Common myeloid progenitor, CD34-positive (primary cell): ENCODE results near the gene IFT122.

ENCODE experiments used
- CTCF ChIA-PET: fragments of 350-600 bp; sonication (Branson Sonifier 250); formaldehyde crosslinking; loops from one replicate; lab custom pipeline; 2021; ENCODE audit warnings: antibody characterized with exemption; lab: Charles Lee
- POLR2A ChIA-PET: fragments of 350-600 bp; sonication (Branson Sonifier 250); formaldehyde crosslinking; loops from one replicate; lab custom pipeline; 2021; ENCODE audit warnings: antibody characterized with exemption; lab: Charles Lee
- DNase-seq, 3 donors: peaks; one replicate each; pipeline versions ENCODE4 v3.0.0 to v3.0.0-alpha.2; 2013
- H3K27ac ChIP-seq, 2 experiments: 1 replicate in 1 of 2; 2 replicates in 1 of 2; pipeline ENCODE4 v1.7.0; 2013; ENCODE audit warnings: inconsistent platforms in 2 of 2, low read length in 2 of 2, mild to moderate bottlenecking in 2 of 2, low read depth in 1 of 2, moderate library complexity in 1 of 2; ENCODE audit not compliant: severe bottlenecking in 2 of 2, insufficient read depth in 1 of 2, poor library complexity in 1 of 2
- H3K27me3 ChIP-seq, 5 experiments: replicated peaks in 2 of 5; 1 replicate in 3 of 5; 2 replicates in 2 of 5; pipeline versions ENCODE4 v1.6.1 to v1.7.0; 2013; ENCODE audit warnings: low read length in 4 of 5, mild to moderate bottlenecking in 2 of 5, moderate library complexity in 2 of 5, inconsistent platforms in 1 of 5; ENCODE audit not compliant: insufficient read depth in 5 of 5, control insufficient read depth in 4 of 5
- H3K36me3 ChIP-seq, 4 experiments: 1 replicate in 2 of 4; 2 replicates in 2 of 4; pipeline versions ENCODE4 v1.6.1 to v1.7.0; 2013; ENCODE audit warnings: low read length in 3 of 4, control low read depth in 1 of 4, mild to moderate bottlenecking in 1 of 4; ENCODE audit not compliant: control insufficient read depth in 4 of 4, insufficient read depth in 4 of 4
- H3K4me1 ChIP-seq, 4 experiments: 1 replicate in 3 of 4; 2 replicates in 1 of 4; pipeline versions ENCODE4 v1.6.1 to v1.7.1; 2013; ENCODE audit warnings: low read length in 3 of 4, mild to moderate bottlenecking in 3 of 4, control low read depth in 1 of 4, inconsistent platforms in 1 of 4, moderate library complexity in 1 of 4; ENCODE audit not compliant: control insufficient read depth in 4 of 4, insufficient read depth in 4 of 4; ENCODE audit errors: control extremely low read depth in 1 of 4
- H3K4me3 ChIP-seq, 7 experiments: 1 replicate in 4 of 7; 2 replicates in 3 of 7; pipeline versions ENCODE4 v1.5.1 to v1.7.0; 2013; ENCODE audit warnings: mild to moderate bottlenecking in 7 of 7, low read length in 6 of 7, moderate library complexity in 6 of 7, inconsistent platforms in 2 of 7, low read depth in 2 of 7, control low read depth in 1 of 7; ENCODE audit not compliant: insufficient read depth in 4 of 7, control insufficient read depth in 1 of 7; ENCODE audit errors: extremely low read depth in 1 of 7
- H3K9me3 ChIP-seq, 5 experiments: 1 replicate in 4 of 5; 2 replicates in 1 of 5; pipeline versions ENCODE4 v1.6.1 to v1.7.1; 2013; ENCODE audit warnings: low read length in 4 of 5, mild to moderate bottlenecking in 2 of 5, inconsistent platforms in 1 of 5, low read depth in 1 of 5, moderate library complexity in 1 of 5; ENCODE audit not compliant: control insufficient read depth in 4 of 5, insufficient read depth in 2 of 5; ENCODE audit errors: control extremely low read depth in 1 of 5
- WGBS: methylation state at CpG from one replicate; pipeline ENCODE4 v1.1.5; 2013; ENCODE audit not compliant: insufficient coverage; 5-methylcytosine and 5-hydroxymethylcytosine counted together

Gene IFT122

GRCh38 chr3:129536374-129536667 is 96.3 kb downstream of the IFT122 start:
- H3K36me3 ChIP-seq, result no peaks in the 10 kb centered on the region

DNA sequence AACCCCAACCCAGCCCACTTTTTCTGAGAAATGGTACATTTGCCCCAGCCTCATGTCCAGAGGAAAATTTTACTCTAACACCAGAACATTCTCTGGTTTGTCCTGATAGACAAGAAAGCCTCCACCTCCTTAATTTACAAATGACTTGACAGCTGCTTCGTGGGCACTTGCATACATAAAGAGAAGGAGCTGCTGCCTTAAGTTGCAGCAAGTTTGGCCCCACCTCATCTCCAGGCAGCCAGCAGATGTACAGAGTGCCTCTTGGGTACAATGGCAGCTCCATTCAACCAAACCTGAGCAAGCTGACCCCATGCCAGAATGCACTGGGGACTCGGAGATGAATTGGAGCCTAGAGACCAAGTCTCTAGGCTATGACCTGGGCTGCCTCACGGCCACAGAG is 96.8 kb downstream of the IFT122 start:
- no peaks in the 10 kb centered on the region for H3K4me1 ChIP-seq
- H3K36me3 ChIP-seq, result no peaks in the 10 kb centered on the region
- POLR2A ChIA-PET, result interaction anchor here (0.7 kb wide), 1 partner anchor 129 kb away, joined by 4 read pairs; no protein-coding TSS in a partner anchor
- H3K9me3 ChIP-seq, result no peaks in the 10 kb centered on the region
- H3K27me3 ChIP-seq, result no peaks in the 10 kb centered on the region
- CTCF ChIA-PET, result interaction anchor here (1.1 kb wide), 1 partner anchor 19 kb away, joined by 3 read pairs; no protein-coding TSS in a partner anchor
- no peak overlapping the region for H3K27ac ChIP-seq
- H3K4me3 ChIP-seq, result no peak overlapping the region
- DNase-seq, result no peak
- 85% methylated on average over 3 of the region's 3 CpGs for WGBS

More at GRCh38 chr3:129536374-129536667, 96.3 kb downstream of the IFT122 start:
- Histone ChIP-seq H3K27ac (no peak overlapping the region), H3K9me3 (no peaks in the 10 kb centered on the region), H3K27me3 (no peaks in the 10 kb centered on the region), H3K4me3 (no peak overlapping the region), H3K4me1 (no peaks in the 10 kb centered on the region)
- no peak for DNase-seq
- ChIA-PET CTCF (no interaction called here), POLR2A (no interaction called here)
- 100% methylated on average over 1 of the region's 2 CpGs for WGBS

- H3K27ac ChIP-seq, result no peak overlapping the region
- 97% methylated on average over 8 of the region's 8 CpGs for whole genome bisulfite sequencing
- CTCF ChIA-PET, result no interaction called here
- H3K27me3 ChIP-seq, result no peaks in the 10 kb centered on the region
- no peaks in the 10 kb centered on the region for H3K36me3 ChIP-seq
- H3K4me3 ChIP-seq, result no peak overlapping the region
- POLR2A ChIA-PET, result no interaction called here
- H3K9me3 ChIP-seq, result no peaks in the 10 kb centered on the region
- no peak for DNase-seq
- H3K4me1 ChIP-seq, result no peaks in the 10 kb centered on the region
These were observed 99.2 kb downstream of the IFT122 start for GRCh38 chr3:129539206-129539605.

DNA sequence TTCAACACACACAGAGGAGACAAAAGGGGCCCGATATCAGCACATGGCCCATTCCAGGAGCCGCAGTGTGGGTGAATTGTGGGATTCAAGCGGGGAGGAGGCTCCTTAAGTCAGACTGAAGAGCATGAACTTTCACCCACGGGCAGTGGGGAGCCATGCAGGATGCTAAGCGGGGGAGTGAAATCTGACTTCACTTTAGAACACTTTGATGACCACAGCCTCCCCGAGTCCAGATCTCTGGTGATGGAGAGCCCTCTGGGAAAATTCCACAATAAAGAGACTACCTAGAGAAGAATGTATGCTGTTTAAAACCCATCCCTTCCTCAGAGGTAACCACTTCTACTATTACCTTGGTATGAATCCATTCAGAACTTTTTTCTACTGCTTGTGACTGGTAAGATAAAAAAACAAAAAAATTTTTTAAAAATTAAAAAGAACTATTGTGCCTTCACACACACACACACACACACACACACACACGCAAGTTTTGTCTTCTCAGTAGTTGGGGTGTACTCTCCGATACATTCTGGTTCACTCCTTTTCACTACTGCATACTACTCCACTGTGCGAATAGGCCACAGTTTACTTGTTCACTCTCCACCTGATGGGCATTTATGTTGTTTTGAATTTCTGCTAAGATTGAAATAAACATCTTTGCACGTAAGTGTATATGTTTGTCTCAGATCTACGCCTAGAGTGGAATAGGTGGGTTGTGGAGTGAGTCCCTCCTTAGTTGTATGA is 100.9 kb downstream of the IFT122 start:
- H3K4me1 ChIP-seq, result no peaks in the 10 kb centered on the region
- H3K4me3 ChIP-seq, result no peak overlapping the region
- no peak for DNase-seq
- CTCF ChIA-PET, result interaction anchor here (0.7 kb wide), 1 partner anchor 11 kb away, joined by 3 read pairs; no protein-coding TSS in a partner anchor
- H3K9me3 ChIP-seq, result no peaks in the 10 kb centered on the region
- H3K27me3 ChIP-seq, result no peaks in the 10 kb centered on the region
- H3K27ac ChIP-seq, result no peak overlapping the region
- no peaks in the 10 kb centered on the region for H3K36me3 ChIP-seq
- POLR2A ChIA-PET, result no interaction called here
- WGBS, result 95% methylated on average over 7 of the region's 11 CpGs

DNA sequence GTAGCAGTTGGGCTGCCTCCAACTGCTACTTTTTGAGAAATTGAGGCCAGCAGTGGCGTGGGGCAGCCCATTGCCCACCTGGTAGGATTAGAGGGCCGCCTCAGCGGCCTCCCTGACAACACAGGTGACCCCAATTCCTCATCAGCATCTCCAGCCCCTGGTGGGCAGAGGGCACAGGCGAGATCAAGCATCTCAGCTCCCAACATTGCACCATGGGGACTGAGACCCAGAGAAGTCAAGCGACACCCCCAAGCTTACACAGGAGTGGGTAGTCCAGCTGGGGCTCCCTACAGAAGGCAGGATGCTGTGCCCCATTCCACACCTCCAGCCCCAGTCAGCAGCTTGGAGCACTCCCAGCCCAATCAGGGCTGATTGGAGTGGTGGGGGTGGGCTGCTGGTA is 102.7 kb downstream of the IFT122 start:
- H3K27ac ChIP-seq, result no peak overlapping the region
- POLR2A ChIA-PET, result no interaction called here
- no peaks in the 10 kb centered on the region for H3K36me3 ChIP-seq
- H3K4me1 ChIP-seq, result no peaks in the 10 kb centered on the region
- H3K9me3 ChIP-seq, result no peaks in the 10 kb centered on the region
- CTCF ChIA-PET, result interaction anchor here (1.4 kb wide), 1 partner anchor 10 kb away, joined by 3 read pairs; no protein-coding TSS in a partner anchor
- no peak for DNase-seq
- H3K27me3 ChIP-seq, result no peaks in the 10 kb centered on the region
- WGBS, result 96% methylated on average over 4 of the region's 5 CpGs
- H3K4me3 ChIP-seq, result no peak overlapping the region

DNA sequence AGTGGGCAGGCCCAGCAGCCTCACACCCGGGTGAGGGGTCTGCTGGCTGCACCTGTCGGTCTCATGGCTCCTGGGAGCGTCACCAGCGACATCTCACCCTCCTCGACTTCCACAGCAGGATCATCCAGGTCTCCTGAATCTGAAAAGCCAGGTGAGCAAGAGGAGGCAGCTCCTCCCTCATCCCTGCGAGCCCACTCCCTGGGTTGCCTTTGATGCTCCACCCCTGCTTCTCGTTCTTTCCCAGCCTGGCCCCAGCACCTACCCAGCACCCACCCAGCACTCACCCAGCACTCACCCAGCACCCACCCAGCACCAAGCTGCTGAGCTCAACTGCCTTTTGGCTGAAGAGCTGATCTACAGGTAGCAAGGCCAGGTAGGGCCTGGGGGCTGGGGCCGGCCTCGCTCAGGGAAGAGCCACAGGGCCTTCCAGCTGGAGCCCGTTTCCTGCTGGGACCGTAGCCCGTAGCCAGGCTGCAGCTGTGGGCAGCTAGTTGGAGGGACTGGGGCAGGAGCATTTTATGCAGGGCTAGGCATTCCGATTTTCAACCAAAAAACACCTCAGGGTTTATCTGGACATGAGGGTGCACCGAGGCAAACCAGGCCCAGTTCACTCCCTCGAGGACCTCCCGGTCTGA is 103.2 kb downstream of the IFT122 start, which contains the start of gene H1-8:
Gene H1-8, plus strand, starts transcription at position 20 of the 635 bp plus-strand sequence. Its CDS starts 44 bp downstream, at position 64.
- ChIA-PET POLR2A (no interaction called here), CTCF (interaction anchor here (1.4 kb wide), 1 partner anchor 10 kb away, joined by 3 read pairs; no protein-coding TSS in a partner anchor)
- Histone ChIP-seq H3K9me3 (no peaks in the 10 kb centered on the region), H3K27me3 (no peaks in the 10 kb centered on the region), H3K27ac (no peak within 1 kb of the TSS), H3K4me3 (no peak within 1 kb of the TSS), H3K4me1 (peaks cover 0 to 4% (median under 1%) of the 10 kb centered on the region in 4 experiments), H3K36me3 (no peaks in the 10 kb centered on the region)
- WGBS, result 95% methylated on average over 10 of the region's 16 CpGs
- no peak for DNase-seq

DNA sequence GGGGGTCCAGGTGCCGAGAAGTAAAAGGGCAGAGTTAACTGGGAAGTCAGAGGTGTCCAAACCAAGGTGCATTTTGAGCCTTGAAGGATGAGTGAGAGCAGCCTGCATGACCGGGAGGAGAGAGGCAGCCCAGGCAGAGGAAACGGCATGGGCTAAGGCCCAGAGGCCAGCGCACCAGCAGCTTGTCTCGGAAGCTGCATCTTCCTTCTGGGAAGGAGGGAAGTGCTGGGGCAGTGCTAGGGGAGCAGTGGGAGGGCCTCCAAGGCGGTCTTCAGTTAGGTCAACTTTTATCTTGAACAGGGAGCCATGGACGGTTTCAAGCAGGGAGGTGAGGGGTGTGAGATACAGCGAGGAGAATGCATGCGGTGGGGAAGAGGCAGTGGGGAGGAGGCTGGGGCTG is 104.0 kb downstream of the IFT122 start:
- Histone ChIP-seq H3K4me1 (peaks cover 0 to 10% (median 1%) of the 10 kb centered on the region in 4 experiments), H3K27me3 (no peaks in the 10 kb centered on the region), H3K36me3 (no peaks in the 10 kb centered on the region), H3K4me3 (no peak overlapping the region), H3K9me3 (no peaks in the 10 kb centered on the region), H3K27ac (no peak overlapping the region)
- 98% methylated on average over 9 of the region's 9 CpGs for WGBS
- ChIA-PET CTCF (no interaction called here), POLR2A (no interaction called here)
- DNase-seq, result no peak
